Thymus (tissue), 11 donors: ENCODE data around the gene RPUSD3. TPM values are rescaled to one million over a fixed set of nuclear protein-coding genes. Genes with fewer than 3 reads are reported as not detected.
A peak's percentile ranks its signal among the peaks of the same experiment; 100 is the strongest.
"Not testable (repeated sequence)": the region's sequence is repeated elsewhere in the genome, so short reads cannot be mapped to it uniquely, and the experiment has no call there.

Experiments used
- DNase-seq, 9 donors: peaks; one replicate each; pipeline ENCODE4 v3.0.0-alpha.2; 2013; ENCODE audit warnings: low spot score in 9 of 9, low read depth in 6 of 9, missing footprints in 1 of 9
- H3K27ac ChIP-seq, 2 donors: one replicate each; pipeline ENCODE4 v1.5.1; 2013; ENCODE audit warnings: control low read depth in 1 of 2, low read depth in 1 of 2, low read length in 1 of 2, mild to moderate bottlenecking in 1 of 2, moderate library complexity in 1 of 2
- H3K27me3 ChIP-seq, 2 donors: one replicate each; pipeline ENCODE4 v1.5.1; 2013; ENCODE audit warnings: low read length in 1 of 2; ENCODE audit not compliant: control insufficient read depth in 2 of 2, insufficient read depth in 1 of 2
- H3K36me3 ChIP-seq, 2 donors: one replicate each; pipeline ENCODE4 v1.5.1; 2013; ENCODE audit warnings: low read length in 1 of 2, mild to moderate bottlenecking in 1 of 2, moderate library complexity in 1 of 2; ENCODE audit not compliant: control insufficient read depth in 2 of 2, insufficient read depth in 2 of 2
- H3K4me1 ChIP-seq, 2 donors: one replicate each; pipeline ENCODE4 v1.5.1; 2013; ENCODE audit warnings: low read length in 2 of 2; ENCODE audit not compliant: control insufficient read depth in 2 of 2, insufficient read depth in 2 of 2
- H3K4me3 ChIP-seq, 2 donors: one replicate each; pipeline ENCODE4 v1.5.1; 2013; ENCODE audit warnings: low read length in 2 of 2, control low read depth in 1 of 2, mild to moderate bottlenecking in 1 of 2
- H3K9me3 ChIP-seq, 2 donors: one replicate each; pipeline ENCODE4 v1.5.1; 2013; ENCODE audit warnings: low read length in 1 of 2, mild to moderate bottlenecking in 1 of 2; ENCODE audit not compliant: control insufficient read depth in 2 of 2, insufficient read depth in 1 of 2
- WGBS: extraction: QIAGEN DNeasy Blood & Tissue Kit; methylation state at CpG from one replicate; pipeline ENCODE4 v1.1.7; 2013; 5-methylcytosine and 5-hydroxymethylcytosine counted together
- polyA plus RNA-seq: library from polyadenylated mRNA; stranded (reverse); fragments of 200-250 nt; gene quantifications from one replicate; pipeline ENCODE4 v1.2.3, GENCODE V29; 2013
- total RNA-seq: library from RNA; stranded (reverse); fragments of 120-200 nt; gene quantifications from one replicate; pipeline ENCODE4 v1.2.4, GENCODE V29; 2013
- donor health status: healthy.

Gene RPUSD3
- total and polyA plus RNA-seq, 2 donors = 25.0 to 25.5 TPM

DNA sequence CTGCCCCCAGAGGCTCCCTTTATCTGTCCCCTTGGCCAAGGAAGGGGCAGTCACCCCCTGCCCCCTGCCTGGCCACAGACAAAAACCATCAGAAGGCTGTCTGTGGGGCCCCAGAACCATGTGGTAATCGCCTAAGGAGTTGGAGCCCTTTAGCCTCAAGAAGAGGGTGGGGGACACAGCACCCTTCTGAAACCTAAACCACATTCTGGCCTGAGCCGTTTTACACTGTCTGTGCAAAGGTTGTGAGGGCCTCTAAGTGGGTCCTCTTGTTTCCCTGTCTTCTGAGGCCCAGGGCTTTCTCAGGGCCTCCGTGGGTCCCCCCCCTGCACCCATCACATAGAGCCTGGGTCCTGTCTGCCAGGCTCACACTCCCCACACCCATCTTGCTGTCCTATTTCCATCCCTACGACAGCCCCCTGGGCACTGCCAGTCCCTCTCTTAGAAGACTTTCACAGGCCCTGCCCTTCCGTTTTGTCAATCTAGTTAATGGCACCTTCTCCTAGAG lies 17.9 kb upstream of the RPUSD3 start:
- Histone ChIP-seq H3K27me3 (peaks cover 0 to 25% of the 10 kb centered on the region in 2 donors), H3K9me3 (no peaks in the 10 kb centered on the region), H3K27ac (no peak overlapping the region), H3K4me3 (no peak overlapping the region), H3K4me1 (peaks cover 0 to 3% of the 10 kb centered on the region in 2 donors), H3K36me3 (no peaks in the 10 kb centered on the region)
- no peak for DNase-seq
- 91% methylated on average over 5 of the region's 5 CpGs for WGBS

DNA sequence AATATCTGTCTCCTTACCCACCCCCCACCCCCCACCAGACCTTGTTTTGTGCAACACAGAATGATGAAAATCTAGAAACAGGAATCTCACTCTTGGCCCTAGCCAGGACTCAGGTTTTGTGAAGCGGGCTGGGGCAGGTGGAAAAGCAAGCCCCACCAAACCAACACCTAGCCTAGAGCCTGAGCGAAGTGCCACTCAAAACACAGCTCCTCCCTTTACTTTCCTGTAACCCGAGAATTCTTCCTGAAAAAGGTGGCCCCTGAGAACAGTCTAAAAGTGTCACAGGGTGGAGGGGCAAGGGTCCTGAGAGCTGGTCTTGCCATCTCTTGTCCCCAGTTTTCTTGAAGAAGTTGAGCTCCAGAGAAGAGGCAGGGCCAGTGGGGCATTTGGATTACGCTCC lies 17.4 kb upstream of the RPUSD3 start:
- 96% methylated on average over 4 of the region's 4 CpGs for WGBS
- peaks cover 0 to 3% of the 10 kb centered on the region in 2 donors for H3K4me1 ChIP-seq
- no peak overlapping the region for H3K4me3 ChIP-seq
- peaks cover 0 to 25% of the 10 kb centered on the region in 2 donors for H3K27me3 ChIP-seq
- DNase-seq = no peak
- no peak overlapping the region for H3K27ac ChIP-seq
- H3K36me3 ChIP-seq = no peaks in the 10 kb centered on the region
- no peaks in the 10 kb centered on the region for H3K9me3 ChIP-seq

GRCh38 chr3:9859530-9860025 lies 15.8 kb upstream of the RPUSD3 start:
- Histone ChIP-seq H3K4me3 (no peak overlapping the region), H3K4me1 (peaks cover 0 to 2% of the 10 kb centered on the region in 2 donors), H3K36me3 (no peaks in the 10 kb centered on the region), H3K27ac (no peak overlapping the region), H3K9me3 (no peaks in the 10 kb centered on the region), H3K27me3 (peaks cover 0 to 26% of the 10 kb centered on the region in 2 donors)
- 97% methylated on average over 12 of the region's 12 CpGs for WGBS
- no peak for DNase-seq

- no peaks in the 10 kb centered on the region for H3K4me1 ChIP-seq
- H3K27me3 ChIP-seq = peaks cover 0 to 2% of the 10 kb centered on the region in 2 donors
- no peak overlapping the region for H3K27ac ChIP-seq
- 99% methylated on average over 3 of the region's 3 CpGs for WGBS
- no peak overlapping the region for H3K4me3 ChIP-seq
- no peaks in the 10 kb centered on the region for H3K9me3 ChIP-seq
- DNase-seq = no peak
- H3K36me3 ChIP-seq = no peaks in the 10 kb centered on the region
These were observed 11.8 kb upstream of the RPUSD3 start for GRCh38 chr3:9855594-9855993.

DNA sequence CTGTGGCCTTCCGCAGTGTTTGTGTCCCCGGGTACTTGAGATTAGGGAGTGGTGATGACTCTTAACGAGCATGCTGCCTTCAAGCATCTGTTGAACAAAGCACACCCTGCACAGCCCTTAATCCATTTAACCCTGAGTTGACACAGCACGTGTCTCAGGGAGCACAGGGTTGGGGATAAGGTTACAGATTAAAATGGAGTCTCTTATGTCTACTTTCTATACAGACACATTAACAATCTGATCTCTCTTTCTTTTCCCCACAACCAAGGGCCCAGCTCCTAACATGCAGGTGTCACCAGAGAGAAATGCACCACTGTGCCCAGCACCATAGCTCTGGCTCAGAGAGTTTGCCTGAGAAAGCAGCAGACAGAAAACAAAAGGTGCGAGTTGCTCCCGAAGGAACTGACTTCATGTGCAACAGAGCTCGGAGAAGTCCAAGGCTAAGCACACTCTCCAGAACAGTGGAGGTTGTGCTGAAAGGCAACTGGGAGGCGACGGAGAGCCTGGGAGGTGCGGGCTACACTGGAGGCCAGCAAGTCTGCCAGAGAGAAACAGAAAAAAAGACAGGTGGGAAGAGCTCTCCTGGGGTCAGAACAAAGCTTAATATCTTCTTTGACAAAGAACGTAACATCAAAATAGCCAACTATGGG lies 10.6 kb upstream of the RPUSD3 start:
- not testable (repeated sequence) for H3K4me3 ChIP-seq, H3K36me3 ChIP-seq, H3K9me3 ChIP-seq, DNase-seq, H3K27ac ChIP-seq, H3K4me1 ChIP-seq, H3K27me3 ChIP-seq
- 93% methylated on average over 11 of the region's 11 CpGs for WGBS

DNA sequence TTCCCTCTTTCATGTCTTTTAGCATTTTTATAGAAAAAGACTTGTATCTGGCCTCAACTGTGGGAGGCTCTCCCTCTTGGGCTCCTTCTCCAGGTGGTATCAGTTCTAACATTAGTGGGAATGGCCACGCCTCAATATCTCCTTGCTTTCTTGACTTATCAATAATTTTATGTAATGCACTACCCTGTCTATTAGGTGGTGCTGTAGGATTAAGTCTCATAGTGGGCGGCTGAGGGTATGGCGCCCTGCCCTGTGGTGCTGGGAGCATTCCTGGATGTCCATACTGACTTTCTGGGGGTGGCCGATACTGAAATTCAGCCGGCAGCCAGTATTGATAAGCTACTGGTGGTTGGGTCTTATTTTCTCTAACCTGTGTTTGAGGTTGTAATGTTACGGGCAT lies 8.7 kb upstream of the RPUSD3 start:
- Histone ChIP-seq H3K36me3 (no peaks in the 10 kb centered on the region), H3K4me1 (no peaks in the 10 kb centered on the region), H3K4me3 (no peak overlapping the region), H3K9me3 (no peaks in the 10 kb centered on the region), H3K27ac (no peak overlapping the region), H3K27me3 (peaks cover 0 to 2% of the 10 kb centered on the region in 2 donors)
- WGBS = 98% methylated on average over 6 of the region's 6 CpGs
- no peak for DNase-seq

GRCh38 chr3:9851926-9852325 lies 8.1 kb upstream of the RPUSD3 start:
- not testable (repeated sequence) for H3K27me3 ChIP-seq, H3K9me3 ChIP-seq, H3K4me3 ChIP-seq, H3K27ac ChIP-seq, H3K4me1 ChIP-seq, H3K36me3 ChIP-seq, DNase-seq
- 90% methylated on average over 6 of the region's 6 CpGs for WGBS

- not testable (repeated sequence) for H3K4me3 ChIP-seq, DNase-seq, H3K27me3 ChIP-seq, H3K9me3 ChIP-seq, H3K4me1 ChIP-seq, H3K27ac ChIP-seq, H3K36me3 ChIP-seq
- WGBS = 94% methylated on average over 6 of the region's 6 CpGs
These were observed 7.6 kb upstream of the RPUSD3 start for GRCh38 chr3:9851383-9851782.

- H3K36me3 ChIP-seq, H3K4me3 ChIP-seq, H3K4me1 ChIP-seq, H3K9me3 ChIP-seq, H3K27ac ChIP-seq, H3K27me3 ChIP-seq: not testable (repeated sequence)
- peak in 1 of 9 donors; percentile 40 for DNase-seq
- 49% methylated on average over 4 of the region's 4 CpGs for WGBS
These were observed 5.1 kb upstream of the RPUSD3 start for GRCh38 chr3:9848860-9849259.
